ENCODE results near the gene ARL14EPL.
"Not testable (repeated sequence)": the region's sequence is repeated elsewhere in the genome, so short reads cannot be mapped to it uniquely, and the experiment has no call there.

DNA sequence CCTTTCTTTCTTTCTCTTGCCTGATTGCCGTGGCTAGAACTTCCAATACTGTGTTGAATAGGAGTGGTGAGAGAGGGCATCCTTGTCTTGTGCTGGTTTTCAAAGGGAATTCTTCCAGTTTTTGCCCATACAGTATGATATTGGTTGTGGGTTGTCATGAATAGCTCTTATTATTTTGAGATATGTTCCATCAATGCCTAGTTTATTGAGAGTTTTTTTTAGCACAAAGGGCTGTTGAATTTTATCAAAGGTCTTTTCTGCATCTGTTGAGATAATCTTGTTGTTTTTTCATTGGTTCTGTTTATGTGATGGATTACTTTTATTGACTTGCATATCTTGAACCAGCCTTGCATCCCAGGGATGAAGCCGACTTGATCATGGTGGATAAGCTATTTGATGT lies 72.7 kb downstream of the ARL14EPL start:
- not testable (repeated sequence) for TF ChIP-seq POLR2A (IDR thresholded peaks at IDR 0.05)
- TF ChIP-seq, protein P1, sequence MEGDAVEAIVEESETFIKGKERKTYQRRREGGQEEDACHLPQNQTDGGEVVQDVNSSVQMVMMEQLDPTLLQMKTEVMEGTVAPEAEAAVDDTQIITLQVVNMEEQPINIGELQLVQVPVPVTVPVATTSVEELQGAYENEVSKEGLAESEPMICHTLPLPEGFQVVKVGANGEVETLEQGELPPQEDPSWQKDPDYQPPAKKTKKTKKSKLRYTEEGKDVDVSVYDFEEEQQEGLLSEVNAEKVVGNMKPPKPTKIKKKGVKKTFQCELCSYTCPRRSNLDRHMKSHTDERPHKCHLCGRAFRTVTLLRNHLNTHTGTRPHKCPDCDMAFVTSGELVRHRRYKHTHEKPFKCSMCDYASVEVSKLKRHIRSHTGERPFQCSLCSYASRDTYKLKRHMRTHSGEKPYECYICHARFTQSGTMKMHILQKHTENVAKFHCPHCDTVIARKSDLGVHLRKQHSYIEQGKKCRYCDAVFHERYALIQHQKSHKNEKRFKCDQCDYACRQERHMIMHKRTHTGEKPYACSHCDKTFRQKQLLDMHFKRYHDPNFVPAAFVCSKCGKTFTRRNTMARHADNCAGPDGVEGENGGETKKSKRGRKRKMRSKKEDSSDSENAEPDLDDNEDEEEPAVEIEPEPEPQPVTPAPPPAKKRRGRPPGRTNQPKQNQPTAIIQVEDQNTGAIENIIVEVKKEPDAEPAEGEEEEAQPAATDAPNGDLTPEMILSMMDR (IDR thresholded peaks at IDR 0.05): not testable (repeated sequence)
